Mucosa of descending colon (tissue), 3 donors: Measurements from ENCODE around the gene NUDT7. TPM values are rescaled to one million over a fixed set of nuclear protein-coding genes. Genes with fewer than 3 reads are reported as not detected.
A peak's percentile ranks its signal among the peaks of the same experiment; 100 is the strongest.

Source experiments
- ATAC-seq: fragments of 200-7000 bp; cut with Tn5 transposase; one replicate; pipeline ENCODE4 v1.9.1; 2020; ENCODE audit warnings: mild to moderate bottlenecking, moderate library complexity
- DNase-seq, 3 donors: peaks; one replicate each; pipeline ENCODE4 v3.0.0-alpha.2; 2020
- H3K36me3 ChIP-seq: fragments of 200-600 bp; one replicate; pipeline ENCODE4 v1.8.0; 2021; ENCODE audit warnings: low read depth, mild to moderate bottlenecking
- H3K4me1 ChIP-seq: fragments of 200-600 bp; one replicate; pipeline ENCODE4 v1.8.0; 2021; ENCODE audit warnings: low read depth, mild to moderate bottlenecking
- H3K4me3 ChIP-seq: fragments of 200-600 bp; one replicate; pipeline ENCODE4 v1.8.0; 2021; ENCODE audit warnings: mild to moderate bottlenecking
- H3K9me3 ChIP-seq: fragments of 200-600 bp; one replicate; pipeline ENCODE4 v1.8.0; 2021; ENCODE audit warnings: mild to moderate bottlenecking
- CTCF ChIP-seq: fragments of 200-600 bp; IDR thresholded peaks from one replicate; pipeline ENCODE4 v1.8.0; 2022; ENCODE audit warnings: antibody characterized with exemption, mild to moderate bottlenecking
- intact Hi-C, 2 donors: fragments of 100-400 bp; cut with DNase I in 1 of 2; cut with micrococcal nuclease in 1 of 2; formaldehyde crosslinking; loops; one replicate each; pipeline versions ENCODE4 v1.11.0 to v1.11.1; 2022; cut with DNase I, micrococcal nuclease
- long read RNA-seq, 2 donors: library from polyadenylated mRNA; unstranded; transcript quantifications; one replicate each; pipeline ENCODE4 v2.0.0, GENCODE V29; 2019 to 2021
- total RNA-seq, 3 donors: library from RNA; stranded (reverse); fragmentation: NEBNext Ultra II Directional in 2 of 3; extraction: Animal tissue kit (Norgen Biotek cat#: 25700) in 2 of 3; gene quantifications; one replicate each; pipeline versions ENCODE4 v1.2.1 to v1.2.4, GENCODE V29; 2021 to 2023
- donor health status: DM: no; HTN: no; CAD: no; lungs with moderate emphysema.
- donor health status: DM: no; HTN: no; CAD: no.
- donor health status: DM: no; HTN: yes; CAD: no.

NUDT7 gene
- total RNA-seq, result 10 to 100 TPM; 12.6 to 19.9 (median 14.8) TPM
- long read RNA-seq, donor 1, transcript NUDT7-205 (5 exons, 899 nt), result major isoform, 6 of 15 reads
- long read RNA-seq, donor 1, partial matches to known transcripts, result 1 of 15 reads
- long read RNA-seq, donor 1, other reads (novel, unspliced or antisense), result 2 of 15 reads
- long read RNA-seq, donor 2, transcript NUDT7-202 (3 exons, 930 nt), result major isoform, 9 of 19 reads
- long read RNA-seq, donor 2, transcript NUDT7-201 (4 exons, 1,096 nt), result minor isoform, 7 of 19 reads
- long read RNA-seq, donor 2, partial matches to known transcripts, result 1 of 19 reads
- long read RNA-seq, donor 2, other reads (novel, unspliced or antisense), result 0 of 19 reads

DNA sequence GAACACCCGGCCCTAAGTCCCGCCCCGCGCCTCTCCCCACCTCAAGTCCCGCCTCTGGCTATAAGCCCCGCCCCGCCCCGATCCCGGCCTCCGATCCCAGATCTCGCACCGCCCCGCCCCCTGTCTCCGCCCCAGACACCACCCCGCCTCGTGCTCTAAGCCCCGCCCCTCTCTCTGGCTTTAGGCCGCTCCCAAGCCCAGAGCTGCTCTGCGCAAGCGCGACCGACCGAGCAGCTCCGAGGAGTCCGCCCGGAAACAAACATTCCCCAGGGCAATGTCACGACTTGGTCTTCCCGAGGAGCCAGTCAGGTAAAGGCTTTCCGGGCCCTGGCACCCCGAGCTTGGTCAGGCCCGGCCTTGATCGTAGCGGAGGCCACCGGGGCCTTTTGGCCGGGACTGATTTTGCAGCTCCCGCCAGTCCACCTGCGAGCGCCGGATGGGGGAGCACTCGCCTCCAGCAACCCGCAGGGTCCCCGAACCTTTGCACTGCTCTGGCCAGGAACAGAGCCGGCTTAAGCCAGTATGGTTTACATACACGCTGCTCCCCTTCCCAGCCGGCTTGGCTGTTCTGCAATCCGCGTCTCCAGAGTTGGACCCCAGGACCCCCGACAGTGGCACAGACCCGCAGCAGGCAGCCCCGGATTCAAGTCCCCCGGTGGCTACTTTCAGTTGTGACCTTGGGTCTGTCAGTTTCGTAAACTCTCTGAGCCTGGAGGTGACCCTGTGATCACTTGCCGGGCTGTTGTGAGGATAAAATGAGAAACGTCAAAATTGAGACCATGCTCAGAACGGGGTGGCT lies at the start of gene NUDT7:
TSS of gene NUDT7 (plus strand) at position 206 of the 799 bp plus-strand sequence. CDS start at position 275, 69 bp downstream.
- H3K36me3 ChIP-seq, result no peaks in the 10 kb centered on the region
- no peaks in the 10 kb centered on the region for H3K9me3 ChIP-seq
- H3K4me1 ChIP-seq, result peaks cover 3% of the 10 kb centered on the region
- intact Hi-C loops, result no loop called here
- TF ChIP-seq CTCF, result no peak
- peak within 1 kb of the TSS; percentile 35 for H3K4me3 ChIP-seq
- ATAC-seq, result peak; percentile 100
- peak; percentile 99 to 100 (median 100) for DNase-seq

DNA sequence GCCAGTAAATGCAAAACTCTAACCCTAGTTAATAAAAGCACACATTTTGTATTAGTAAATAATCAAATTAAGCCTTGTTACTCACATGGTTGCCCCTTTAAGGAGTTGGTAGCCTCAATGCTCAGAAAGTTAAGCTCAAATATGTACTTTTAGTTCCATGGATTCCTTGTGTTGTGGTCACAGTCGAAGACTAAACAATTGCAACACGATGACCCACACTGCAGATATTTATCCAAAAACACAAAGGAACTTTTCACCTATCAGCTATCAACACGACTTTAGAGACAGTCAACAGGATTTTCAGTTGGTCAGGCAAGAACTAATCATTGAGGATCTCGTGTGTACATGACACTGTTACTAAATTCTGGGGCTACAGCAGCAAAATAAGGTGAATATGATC lies 47.4 kb upstream of the NUDT7 start:
- no peak overlapping the region for H3K4me3 ChIP-seq
- H3K4me1 ChIP-seq, result no peaks in the 10 kb centered on the region
- intact Hi-C loops, result loop anchor here (2.0 to 5.0 kb wide), 2 partner anchors 296 to 302 kb away; no protein-coding TSS in a partner anchor
- H3K9me3 ChIP-seq, result no peaks in the 10 kb centered on the region
- no peak for TF ChIP-seq CTCF
- DNase-seq (no peak), ATAC-seq (no peak)
- H3K36me3 ChIP-seq, result no peaks in the 10 kb centered on the region

DNA sequence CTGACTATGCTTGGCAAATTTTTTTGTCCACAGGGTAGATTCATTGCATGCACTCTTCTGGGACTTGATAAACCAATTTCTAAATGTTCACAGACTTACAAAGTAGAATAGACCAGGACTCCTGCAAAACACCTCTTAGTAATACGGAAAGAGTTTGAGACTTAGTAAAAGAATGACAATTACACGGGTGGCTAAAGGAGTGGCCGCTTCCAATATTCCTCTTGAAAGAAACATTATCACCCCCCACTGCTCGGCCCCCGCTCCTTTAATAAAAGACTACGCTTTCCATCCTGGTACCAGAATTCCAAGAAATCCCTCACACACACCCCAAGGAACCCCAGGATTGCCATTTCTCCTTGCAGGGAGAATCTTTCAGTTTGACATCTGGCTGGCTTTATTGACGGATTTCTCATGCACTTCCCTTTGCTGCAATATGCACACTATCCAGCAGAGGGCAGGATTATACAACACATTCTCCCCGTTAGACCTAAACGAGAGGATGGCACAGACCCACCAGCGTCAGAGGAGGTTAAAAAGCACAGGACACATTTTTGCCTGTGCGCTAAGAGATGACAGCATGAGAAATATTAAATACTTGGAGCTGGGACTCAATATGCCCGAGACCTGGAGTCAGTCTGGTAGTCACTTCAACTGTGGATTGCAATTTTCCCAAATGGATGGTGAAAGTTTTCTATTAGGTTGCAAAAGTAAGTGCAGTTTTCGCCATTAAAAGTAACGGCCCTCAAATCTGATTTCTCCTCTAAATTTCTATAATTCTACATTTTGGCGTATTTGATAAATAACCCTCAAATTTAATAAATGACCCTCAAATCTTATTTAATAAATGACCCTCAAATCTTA lies 46.6 kb upstream of the NUDT7 start:
- intact Hi-C loops, result loop anchor here (2.0 to 5.0 kb wide), 2 partner anchors 295 to 302 kb away; no protein-coding TSS in a partner anchor

DNA sequence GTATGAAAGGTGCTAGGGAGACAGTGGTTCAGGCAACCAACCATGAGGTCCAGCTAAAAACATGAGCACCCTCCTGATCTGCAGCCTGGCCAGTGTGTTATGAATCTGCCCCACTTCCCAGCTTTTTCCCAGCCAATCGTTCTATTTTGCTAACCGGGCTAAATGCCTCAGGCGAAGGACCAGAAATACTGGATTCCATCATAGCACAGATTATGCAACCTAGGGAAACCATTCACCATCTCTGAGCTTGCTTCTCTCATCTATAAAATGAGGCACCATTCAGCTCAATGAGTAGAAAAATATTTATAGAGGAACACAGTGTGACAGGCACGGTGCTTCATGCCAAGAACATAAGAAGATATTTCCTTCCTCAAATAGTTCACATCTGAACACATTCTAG lies 45.2 kb upstream of the NUDT7 start:
- no peak for DNase-seq
- ATAC-seq, result no peak
- Histone ChIP-seq H3K4me3 (no peak overlapping the region), H3K4me1 (no peaks in the 10 kb centered on the region), H3K9me3 (no peaks in the 10 kb centered on the region), H3K36me3 (no peaks in the 10 kb centered on the region)
- no peak for TF ChIP-seq CTCF
- intact Hi-C loops, result loop anchor here in 1 of 2 donors (5.0 kb wide), 1 partner anchor 300 kb away; no protein-coding TSS in a partner anchor

More for the DNA sequence above, 46.6 kb upstream of the NUDT7 start:
- Histone ChIP-seq H3K4me1 (no peaks in the 10 kb centered on the region), H3K9me3 (no peaks in the 10 kb centered on the region), H3K36me3 (no peaks in the 10 kb centered on the region), H3K4me3 (no peak overlapping the region)
- peak; percentile 84 for ATAC-seq
- TF ChIP-seq CTCF, result peak; percentile 68
- peak in 2 of 3 donors; percentile 26 to 86 for DNase-seq

DNA sequence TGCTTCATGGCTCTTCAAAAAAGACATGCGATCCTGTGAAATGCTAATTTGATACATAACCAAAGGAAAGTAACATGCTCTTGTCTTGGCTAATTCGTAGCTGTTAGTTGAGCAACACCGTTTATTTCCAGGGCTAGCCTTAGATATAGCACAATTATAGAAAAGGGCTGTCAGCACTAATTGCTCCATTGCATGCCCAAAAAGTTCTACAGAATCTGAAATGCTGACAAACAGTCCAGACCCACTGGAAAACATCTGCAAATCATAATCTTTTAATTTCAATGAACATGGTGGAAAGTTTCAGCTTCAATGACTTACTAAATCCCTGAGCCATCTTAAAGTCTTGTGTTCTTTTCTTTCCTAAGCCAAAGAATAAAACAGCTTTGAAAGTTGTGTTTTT lies 42.9 kb upstream of the NUDT7 start:
- no peak for ATAC-seq
- intact Hi-C loops, result loop anchor here in 1 of 2 donors (5.0 kb wide), 1 partner anchor 298 kb away; no protein-coding TSS in a partner anchor
- Histone ChIP-seq H3K4me1 (no peaks in the 10 kb centered on the region), H3K9me3 (no peaks in the 10 kb centered on the region), H3K4me3 (no peak overlapping the region), H3K36me3 (no peaks in the 10 kb centered on the region)
- DNase-seq, result no peak
- TF ChIP-seq CTCF, result no peak
